Aorta (tissue), 5 donors: ENCODE results near the gene ATXN7L1. TPM values are rescaled to one million over a fixed set of nuclear protein-coding genes. Genes with fewer than 3 reads are reported as not detected.

Experiments used
- ATAC-seq: fragments of 200-7000 bp; cut with Tn5 transposase; one replicate; pipeline ENCODE4 v1.9.1; 2022; ENCODE audit warnings: moderate library complexity; ENCODE audit not compliant: low FRiP score
- DNase-seq, 2 donors: peaks; one replicate each; pipeline ENCODE4 v3.0.0-alpha.2; 2020
- H3K27ac ChIP-seq, 2 donors: one replicate each; pipeline ENCODE4 v1.5.1; 2013; ENCODE audit warnings: low read length in 2 of 2, mild to moderate bottlenecking in 2 of 2, moderate library complexity in 2 of 2, control low read depth in 1 of 2, inconsistent platforms in 1 of 2, low read depth in 1 of 2
- H3K27me3 ChIP-seq, 2 donors: one replicate each; pipeline ENCODE4 v1.6.1; 2013; ENCODE audit warnings: control low read depth in 1 of 2, low read length in 1 of 2, mild to moderate bottlenecking in 1 of 2, moderate library complexity in 1 of 2; ENCODE audit not compliant: insufficient read depth in 2 of 2, control insufficient read depth in 1 of 2
- H3K36me3 ChIP-seq, 2 donors: one replicate each; pipeline ENCODE4 v1.6.1; 2013; ENCODE audit warnings: control low read depth in 1 of 2, low read length in 1 of 2, mild to moderate bottlenecking in 1 of 2; ENCODE audit not compliant: insufficient read depth in 2 of 2, control insufficient read depth in 1 of 2
- H3K4me1 ChIP-seq, 2 donors: one replicate each; pipeline ENCODE4 v1.6.1; 2013; ENCODE audit warnings: low read length in 2 of 2, control low read depth in 1 of 2, mild to moderate bottlenecking in 1 of 2, moderate library complexity in 1 of 2; ENCODE audit not compliant: insufficient read depth in 2 of 2, control insufficient read depth in 1 of 2
- H3K4me3 ChIP-seq, 2 donors: one replicate each; pipeline ENCODE4 v1.5.1; 2013; ENCODE audit warnings: low read length in 2 of 2, control low read depth in 1 of 2, mild to moderate bottlenecking in 1 of 2
- H3K9me3 ChIP-seq: one replicate; pipeline ENCODE4 v1.6.1; 2013; ENCODE audit warnings: mild to moderate bottlenecking, low read length; ENCODE audit not compliant: control insufficient read depth
- WGBS, 2 donors: extraction: QIAGEN DNeasy Blood & Tissue Kit; methylation state at CpG; one replicate each; pipeline ENCODE4 v1.1.7; 2013; 5-methylcytosine and 5-hydroxymethylcytosine counted together
- intact Hi-C, 2 donors: fragments of 100-400 bp; cut with DNase I; formaldehyde crosslinking; loops; one replicate each; pipeline versions ENCODE4 v1.14.2 to v1.15.0; 2022
- polyA plus RNA-seq, 2 donors: library from polyadenylated mRNA; stranded (reverse); fragments of 200-250 nt; gene quantifications; one replicate each; pipeline ENCODE4 v1.2.3, GENCODE V29; 2013
- total RNA-seq, 2 donors: library from RNA; stranded (reverse); fragmentation: NEBNext Ultra II Directional; extraction: Animal tissue kit (Norgen Biotek cat#: 25700); gene quantifications; one replicate each; pipeline ENCODE4 v1.2.1, GENCODE V29; 2021
- donor health status: healthy with polysubstance abuse.
- donor health status: Bipolar disorder and iron deficiency.
- donor health status: DM: no; HTN: no; CAD: no.
- donor health status: DM: no; HTN: no; CAD: no.
- donor health status: DM: yes; HTN: yes; CAD: no.

ATXN7L1 gene
- total and polyA plus RNA-seq, 4 donors, result 2.5 to 20.1 (median 8.4) TPM

DNA sequence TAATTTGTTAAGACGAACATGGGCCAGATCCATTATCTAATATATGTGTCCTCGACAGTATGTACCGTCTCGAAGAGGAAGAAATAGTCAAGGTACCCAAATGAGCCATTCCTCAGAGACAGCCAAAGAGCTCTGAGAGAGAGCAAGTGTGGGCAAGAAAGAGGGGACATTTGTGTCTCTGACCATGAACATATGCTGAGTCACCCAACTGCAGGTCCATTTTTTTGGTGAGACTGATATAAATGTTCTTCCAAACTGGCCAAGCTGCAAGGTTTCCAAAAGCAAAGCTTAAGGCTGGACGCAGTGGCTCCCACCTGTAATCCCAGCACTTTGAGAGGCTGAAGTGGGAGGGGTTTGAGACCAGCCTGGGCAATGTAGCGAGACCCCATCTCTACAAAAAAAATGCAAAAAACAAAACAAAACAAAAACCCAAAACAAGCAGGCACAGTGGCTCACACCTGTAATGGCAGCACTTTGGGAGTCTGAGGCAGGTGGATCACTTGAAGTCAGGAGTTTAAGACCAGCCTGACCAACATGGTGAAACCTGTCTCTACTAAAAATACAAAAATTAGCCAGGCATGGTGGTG lies 26.0 kb upstream of the ATXN7L1 start:
- H3K27ac ChIP-seq, result no peak overlapping the region
- H3K36me3 ChIP-seq, result no peaks in the 10 kb centered on the region
- 95 to 96% methylated on average over 6 of the region's 6 CpGs for WGBS, 2 donors
- ATAC-seq (no peak), DNase-seq (no peak)
- intact Hi-C loops, result no loop called here
- no peaks in the 10 kb centered on the region for H3K27me3 ChIP-seq
- H3K4me1 ChIP-seq, result peaks cover 0 to 1% of the 10 kb centered on the region in 2 donors
- H3K9me3 ChIP-seq, result no peaks in the 10 kb centered on the region
- H3K4me3 ChIP-seq, result no peak overlapping the region

DNA sequence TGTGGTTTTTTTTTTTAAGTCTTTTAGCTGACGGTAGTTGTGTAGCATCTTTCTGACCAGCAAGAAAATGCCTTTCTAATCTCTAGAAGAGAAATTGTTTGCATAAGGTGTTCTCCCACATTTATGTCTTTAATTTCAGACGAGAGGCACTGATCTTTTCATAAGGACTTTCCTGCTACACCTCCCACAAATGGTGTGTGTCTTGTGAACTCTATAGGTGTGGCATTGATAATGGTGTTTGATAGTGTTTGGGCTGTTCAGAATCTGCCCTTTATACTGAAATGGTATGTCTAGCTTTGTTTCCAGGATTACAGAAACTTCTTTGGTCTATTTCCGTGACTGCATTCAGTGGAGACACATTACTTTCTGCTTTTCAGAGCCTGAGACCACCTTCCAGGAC lies 21.6 kb upstream of the ATXN7L1 start:
- Histone ChIP-seq H3K27ac (no peak overlapping the region), H3K4me1 (peaks cover 0 to 1% of the 10 kb centered on the region in 2 donors), H3K9me3 (no peaks in the 10 kb centered on the region), H3K4me3 (no peak overlapping the region), H3K27me3 (no peaks in the 10 kb centered on the region), H3K36me3 (no peaks in the 10 kb centered on the region)
- ATAC-seq (no peak), DNase-seq (no peak)
- intact Hi-C loops, result no loop called here
- WGBS, 2 donors, result 83 to 88% methylated on average over 3 of the region's 3 CpGs

DNA sequence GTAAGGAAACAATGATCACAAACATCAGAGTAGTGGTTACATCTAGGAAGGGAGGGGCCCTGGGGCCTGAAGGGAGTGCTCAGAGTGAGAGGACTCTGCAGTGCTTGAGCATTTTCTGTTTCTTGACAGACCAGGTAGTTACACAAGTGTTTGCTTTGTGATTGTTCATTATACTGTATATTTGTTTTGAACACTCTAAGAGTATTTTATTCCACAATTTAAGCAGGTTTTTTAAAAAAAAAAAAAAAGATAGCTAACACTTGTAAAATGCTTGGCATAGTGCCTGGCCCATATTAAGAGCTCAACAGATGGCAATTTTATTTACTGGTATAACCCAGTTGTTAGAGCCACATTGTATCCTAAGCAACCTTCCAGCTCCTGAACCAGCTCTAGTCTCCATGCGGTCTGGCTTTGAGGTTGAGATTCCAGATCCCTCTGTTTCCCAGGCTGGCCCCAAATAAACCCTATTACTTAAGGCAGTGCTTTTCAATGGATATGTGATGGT lies 20.1 kb upstream of the ATXN7L1 start:
- H3K9me3 ChIP-seq, result no peaks in the 10 kb centered on the region
- no peaks in the 10 kb centered on the region for H3K36me3 ChIP-seq
- DNase-seq (no peak), ATAC-seq (no peak)
- intact Hi-C loops, result no loop called here
- no peaks in the 10 kb centered on the region for H3K27me3 ChIP-seq
- WGBS, 2 donors, result 75 to 77% methylated on average over 1 of the region's 1 CpG
- H3K27ac ChIP-seq, result no peak overlapping the region
- no peaks in the 10 kb centered on the region for H3K4me1 ChIP-seq
- no peak overlapping the region for H3K4me3 ChIP-seq

GRCh38 chr7:105894131-105894530 lies 17.7 kb upstream of the ATXN7L1 start:
- WGBS, 2 donors, result 93 to 97% methylated on average over 3 of the region's 3 CpGs
- H3K36me3 ChIP-seq, result no peaks in the 10 kb centered on the region
- no peaks in the 10 kb centered on the region for H3K27me3 ChIP-seq
- H3K9me3 ChIP-seq, result no peaks in the 10 kb centered on the region
- no peak overlapping the region for H3K4me3 ChIP-seq
- H3K27ac ChIP-seq, result no peak overlapping the region
- H3K4me1 ChIP-seq, result no peaks in the 10 kb centered on the region
- DNase-seq, result no peak
- no peak for ATAC-seq
- intact Hi-C loops, result no loop called here

GRCh38 chr7:105892387-105892786 lies 16.0 kb upstream of the ATXN7L1 start:
- Histone ChIP-seq H3K4me1 (no peaks in the 10 kb centered on the region), H3K27ac (no peak overlapping the region), H3K9me3 (no peaks in the 10 kb centered on the region), H3K4me3 (no peak overlapping the region), H3K27me3 (no peaks in the 10 kb centered on the region), H3K36me3 (no peaks in the 10 kb centered on the region)
- no peak for ATAC-seq
- DNase-seq, result no peak
- intact Hi-C loops, result no loop called here
- 98% methylated on average over 2 of the region's 2 CpGs for WGBS, 2 donors

DNA sequence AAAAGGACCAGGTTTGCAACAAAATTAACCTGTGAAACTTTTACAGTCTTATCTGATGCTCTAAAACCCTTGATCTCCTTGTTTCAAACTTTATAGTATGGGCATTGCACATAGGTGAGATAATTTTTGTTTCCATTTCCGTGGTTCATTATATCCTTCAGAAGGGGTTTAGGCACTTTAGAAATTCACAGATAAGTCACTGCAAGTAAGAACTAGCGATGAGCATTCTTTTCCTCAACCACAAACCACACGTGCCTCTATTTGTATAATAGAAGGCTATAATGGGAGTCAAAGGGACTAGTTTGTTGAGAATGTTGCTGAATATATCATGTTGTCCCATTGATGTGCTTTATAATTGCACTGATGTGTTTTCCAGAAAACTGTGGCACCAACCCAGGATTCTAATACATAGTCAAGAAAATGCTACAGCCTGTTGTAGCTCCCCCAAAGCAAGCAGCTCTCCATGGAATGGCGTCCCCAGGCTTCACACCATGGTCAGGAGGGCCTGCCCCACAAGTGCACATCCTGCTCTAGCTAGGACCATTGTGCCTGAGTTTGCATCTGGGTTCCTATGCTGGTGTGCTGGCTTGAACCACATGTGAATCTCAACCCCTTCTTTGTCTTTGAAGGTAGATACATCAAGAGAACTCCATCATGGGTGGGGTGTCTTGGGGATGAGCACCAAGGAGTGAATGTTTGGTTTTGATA lies 14.0 kb upstream of the ATXN7L1 start:
- no peak overlapping the region for H3K27ac ChIP-seq
- intact Hi-C loops, result no loop called here
- no peaks in the 10 kb centered on the region for H3K9me3 ChIP-seq
- H3K4me3 ChIP-seq, result no peak overlapping the region
- 90 to 92% methylated on average over 4 of the region's 4 CpGs for WGBS, 2 donors
- ATAC-seq (no peak), DNase-seq (no peak)
- H3K4me1 ChIP-seq, result no peaks in the 10 kb centered on the region
- no peaks in the 10 kb centered on the region for H3K27me3 ChIP-seq
- H3K36me3 ChIP-seq, result no peaks in the 10 kb centered on the region

- H3K27ac ChIP-seq, result no peak overlapping the region
- 36 to 39% methylated on average over 6 of the region's 6 CpGs for WGBS, 2 donors
Measured at GRCh38 chr7:105887569-105888189, 11.3 kb upstream of the ATXN7L1 start.

GRCh38 chr7:105886776-105887175 lies 10.4 kb upstream of the ATXN7L1 start:
- Histone ChIP-seq H3K4me3 (no peak overlapping the region), H3K4me1 (no peaks in the 10 kb centered on the region), H3K9me3 (no peaks in the 10 kb centered on the region), H3K36me3 (no peaks in the 10 kb centered on the region), H3K27me3 (no peaks in the 10 kb centered on the region), H3K27ac (no peak overlapping the region)
- intact Hi-C loops, result no loop called here
- 78 to 82% methylated on average over 2 of the region's 2 CpGs for WGBS, 2 donors
- DNase-seq (no peak), ATAC-seq (no peak)

More at GRCh38 chr7:105887569-105888189, 11.3 kb upstream of the ATXN7L1 start:
- Histone ChIP-seq H3K4me1 (no peaks in the 10 kb centered on the region), H3K4me3 (no peak overlapping the region), H3K9me3 (no peaks in the 10 kb centered on the region), H3K27me3 (no peaks in the 10 kb centered on the region), H3K36me3 (no peaks in the 10 kb centered on the region)
- ATAC-seq (no peak), DNase-seq (no peak)
- intact Hi-C loops, result no loop called here
